ENCODE results near the gene DISP1. TPM values are rescaled to one million over a fixed set of nuclear protein-coding genes. Genes with fewer than 3 reads are reported as not detected.

DISP1 gene
- total RNA-seq, 2 donors from 2014 or later, result 4.9 to 43.1 TPM

DNA sequence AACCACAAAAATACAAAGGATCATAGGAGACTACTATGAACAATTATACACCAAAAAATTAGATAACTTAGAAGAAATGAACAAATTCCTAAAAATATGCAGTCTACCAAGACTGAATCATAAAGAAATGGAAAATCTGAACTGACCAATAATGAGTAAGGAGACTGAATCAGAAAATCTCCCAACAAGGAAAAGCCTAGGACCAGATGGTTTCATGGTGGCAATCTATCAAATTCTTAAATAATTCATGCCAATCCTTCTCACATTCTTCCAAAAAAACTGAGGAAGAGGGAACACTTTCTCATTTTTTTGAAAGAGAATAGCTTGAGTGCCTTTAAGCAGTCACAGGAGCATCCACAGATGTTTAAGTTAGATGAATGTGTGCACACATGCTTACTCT is 31.8 kb upstream of the DISP1 start:
- Histone ChIP-seq H3K4me1 (replicated peaks) (no peaks in the 10 kb centered on the region), H3K36me3 (no peaks in the 10 kb centered on the region), H3K4me3 (no peak overlapping the region), H3K27me3 (replicated peaks; ENCODE audit: insufficient read depth) (no peaks in the 10 kb centered on the region), H3K9me3 (no peaks in the 10 kb centered on the region), H3K27ac (no peak overlapping the region)
- intact Hi-C loops (cut with DNase I), result no loop called here
- DNase-seq (ENCODE audit: low spot score), result no peak
- TF ChIP-seq, protein P1, sequence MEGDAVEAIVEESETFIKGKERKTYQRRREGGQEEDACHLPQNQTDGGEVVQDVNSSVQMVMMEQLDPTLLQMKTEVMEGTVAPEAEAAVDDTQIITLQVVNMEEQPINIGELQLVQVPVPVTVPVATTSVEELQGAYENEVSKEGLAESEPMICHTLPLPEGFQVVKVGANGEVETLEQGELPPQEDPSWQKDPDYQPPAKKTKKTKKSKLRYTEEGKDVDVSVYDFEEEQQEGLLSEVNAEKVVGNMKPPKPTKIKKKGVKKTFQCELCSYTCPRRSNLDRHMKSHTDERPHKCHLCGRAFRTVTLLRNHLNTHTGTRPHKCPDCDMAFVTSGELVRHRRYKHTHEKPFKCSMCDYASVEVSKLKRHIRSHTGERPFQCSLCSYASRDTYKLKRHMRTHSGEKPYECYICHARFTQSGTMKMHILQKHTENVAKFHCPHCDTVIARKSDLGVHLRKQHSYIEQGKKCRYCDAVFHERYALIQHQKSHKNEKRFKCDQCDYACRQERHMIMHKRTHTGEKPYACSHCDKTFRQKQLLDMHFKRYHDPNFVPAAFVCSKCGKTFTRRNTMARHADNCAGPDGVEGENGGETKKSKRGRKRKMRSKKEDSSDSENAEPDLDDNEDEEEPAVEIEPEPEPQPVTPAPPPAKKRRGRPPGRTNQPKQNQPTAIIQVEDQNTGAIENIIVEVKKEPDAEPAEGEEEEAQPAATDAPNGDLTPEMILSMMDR (IDR thresholded peaks at IDR 0.05), result no peak
- TF ChIP-seq POLR2AphosphoS5 (IDR thresholded peaks at IDR 0.05), result no peak
- no peak for TF ChIP-seq POLR2A (IDR thresholded peaks at IDR 0.05)

DNA sequence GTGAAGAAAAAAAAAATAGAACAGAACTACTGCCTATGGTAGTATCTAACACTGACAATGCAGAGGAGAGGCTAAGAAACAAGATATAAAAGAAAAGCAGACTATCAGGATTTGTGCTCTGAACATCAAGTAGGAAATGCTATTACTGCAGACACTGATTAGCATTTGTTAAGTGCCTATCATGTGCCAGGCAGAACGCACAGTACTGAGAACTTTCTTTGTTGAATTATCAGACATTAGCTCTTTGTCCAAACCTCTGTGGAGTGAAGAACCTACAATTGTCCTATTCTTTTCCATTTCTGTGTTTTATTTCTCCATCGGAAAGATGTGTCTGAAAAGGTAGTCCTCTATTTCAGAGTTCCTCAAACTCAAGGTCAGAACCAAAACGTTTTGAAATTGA is 30.5 kb upstream of the DISP1 start:
- Histone ChIP-seq H3K27ac (no peak overlapping the region), H3K9me3 (no peaks in the 10 kb centered on the region), H3K4me1 (replicated peaks) (no peaks in the 10 kb centered on the region), H3K27me3 (replicated peaks; ENCODE audit: insufficient read depth) (no peaks in the 10 kb centered on the region), H3K36me3 (no peaks in the 10 kb centered on the region), H3K4me3 (no peak overlapping the region)
- 32% methylated on average over 3 of the region's 3 CpGs for WGBS
- intact Hi-C loops (cut with DNase I), result no loop called here
- no peak for DNase-seq (ENCODE audit: low spot score)
- TF ChIP-seq POLR2A (IDR thresholded peaks at IDR 0.05) (no peak), POLR2AphosphoS5 (IDR thresholded peaks at IDR 0.05) (no peak)
- TF ChIP-seq, protein P1 (IDR thresholded peaks at IDR 0.05), result no peak

DNA sequence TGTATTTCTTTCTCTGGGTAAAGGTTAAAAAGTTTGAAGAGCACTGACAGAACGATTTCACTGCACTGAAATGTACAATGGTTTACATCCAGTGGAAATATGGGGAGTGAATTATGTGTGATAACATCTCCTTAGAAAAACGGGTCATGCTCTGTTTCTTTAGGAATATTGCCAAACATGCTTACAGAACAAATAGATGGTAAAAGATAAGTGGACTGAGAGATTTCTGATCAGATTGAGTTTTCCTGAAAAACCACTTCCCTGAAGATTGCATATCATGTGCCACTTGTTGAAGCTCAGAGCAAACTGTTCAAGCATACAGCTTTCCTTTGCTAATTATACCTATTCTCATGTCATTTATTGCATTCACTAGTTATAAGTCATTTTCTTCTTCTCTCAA is 29.9 kb upstream of the DISP1 start:
- H3K27me3 ChIP-seq (replicated peaks; ENCODE audit: insufficient read depth), result no peaks in the 10 kb centered on the region
- intact Hi-C loops (cut with DNase I), result no loop called here

DNA sequence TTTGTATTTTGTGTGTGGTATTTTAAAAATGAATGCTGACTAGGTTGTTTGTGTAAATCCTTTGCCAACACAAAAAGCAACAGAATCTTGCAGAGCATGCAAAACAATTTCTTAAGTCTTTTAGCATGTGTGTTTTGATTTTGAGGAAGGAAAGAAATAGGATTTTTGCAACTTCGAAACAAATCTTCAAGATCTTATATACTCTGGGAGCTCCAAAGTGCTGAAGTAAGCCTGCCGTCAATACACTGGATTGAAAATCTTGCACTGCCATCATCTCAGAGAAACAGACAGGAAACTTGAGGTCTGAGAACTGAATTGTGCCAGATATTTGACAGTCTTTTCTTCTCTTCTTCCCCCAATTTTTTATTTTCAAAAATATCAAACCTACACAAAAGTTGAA is 29.3 kb upstream of the DISP1 start:
- intact Hi-C loops (cut with DNase I), result no loop called here
- H3K27ac ChIP-seq, result no peak overlapping the region

More for the DNA sequence above, 29.9 kb upstream of the DISP1 start:
- WGBS, result 4% methylated on average over 2 of the region's 2 CpGs
- Histone ChIP-seq H3K9me3 (no peaks in the 10 kb centered on the region), H3K4me3 (no peak overlapping the region), H3K4me1 (replicated peaks) (no peaks in the 10 kb centered on the region), H3K36me3 (no peaks in the 10 kb centered on the region), H3K27ac (no peak overlapping the region)
- DNase-seq (ENCODE audit: low spot score), result no peak
- no peak for TF ChIP-seq POLR2A (IDR thresholded peaks at IDR 0.05)
- TF ChIP-seq POLR2AphosphoS5 (IDR thresholded peaks at IDR 0.05), result no peak
- TF ChIP-seq, protein P1 (IDR thresholded peaks at IDR 0.05), result no peak

DNA sequence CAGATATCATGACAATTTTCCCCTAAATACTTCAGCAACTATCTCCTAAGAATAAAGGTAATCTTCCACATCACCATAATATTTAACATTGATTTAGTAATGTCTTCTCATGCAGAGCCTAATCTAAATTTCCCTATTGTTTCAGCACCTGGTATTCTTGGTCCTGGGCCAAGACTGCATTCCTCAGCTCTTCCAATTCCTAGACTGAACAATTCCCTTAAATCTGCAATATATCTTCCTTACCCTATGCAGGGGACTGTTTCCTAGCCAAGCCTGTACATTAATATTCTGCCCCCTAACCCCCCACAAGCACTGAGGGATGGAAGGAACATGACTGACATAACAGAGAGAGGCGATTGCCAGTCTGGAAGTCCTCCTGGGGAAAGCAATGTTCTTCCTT is 28.7 kb upstream of the DISP1 start:
- Histone ChIP-seq H3K27me3 (replicated peaks; ENCODE audit: insufficient read depth) (no peaks in the 10 kb centered on the region), H3K9me3 (no peaks in the 10 kb centered on the region), H3K27ac (no peak overlapping the region), H3K4me3 (no peak overlapping the region), H3K36me3 (no peaks in the 10 kb centered on the region), H3K4me1 (replicated peaks) (no peaks in the 10 kb centered on the region)
- DNase-seq (ENCODE audit: low spot score), result no peak
- intact Hi-C loops (cut with DNase I), result no loop called here
- 44% methylated on average over 1 of the region's 1 CpG for WGBS
- TF ChIP-seq, protein P1 (IDR thresholded peaks at IDR 0.05), result no peak
- no peak for TF ChIP-seq POLR2AphosphoS5 (IDR thresholded peaks at IDR 0.05)
- TF ChIP-seq POLR2A (IDR thresholded peaks at IDR 0.05), result no peak

More for the DNA sequence above, 29.3 kb upstream of the DISP1 start:
- WGBS, result 56% methylated on average over 2 of the region's 2 CpGs
- DNase-seq (ENCODE audit: low spot score), result no peak
- H3K9me3 ChIP-seq, result no peaks in the 10 kb centered on the region
- H3K27me3 ChIP-seq (replicated peaks; ENCODE audit: insufficient read depth), result no peaks in the 10 kb centered on the region
- H3K4me3 ChIP-seq, result no peak overlapping the region
- TF ChIP-seq POLR2A (IDR thresholded peaks at IDR 0.05) (no peak), POLR2AphosphoS5 (IDR thresholded peaks at IDR 0.05) (no peak)
- TF ChIP-seq, protein P1 (IDR thresholded peaks at IDR 0.05), result no peak
- no peaks in the 10 kb centered on the region for H3K36me3 ChIP-seq
- no peaks in the 10 kb centered on the region for H3K4me1 ChIP-seq (replicated peaks)

Data from prostate gland (tissue), 2 donors.